ENCODE data around the gene VPS25.

- TF ChIP-seq POLR2AphosphoS5 (IDR thresholded peaks at IDR 0.05) (no peak), CTCF (IDR thresholded peaks at IDR 0.05; ENCODE audit: poor library complexity, severe bottlenecking) (no peak), SMC3 (conservative IDR thresholded peaks at IDR 0.05; ENCODE audit: poor library complexity) (no peak), EP300 (conservative IDR thresholded peaks at IDR 0.05; ENCODE audit: poor library complexity, severe bottlenecking) (no peak), TAF1 (IDR thresholded peaks at IDR 0.05; ENCODE audit: low read depth) (no peak), EZH2 (IDR thresholded peaks at IDR 0.05; ENCODE audit: borderline replicate concordance, insufficient read depth, low read length, poor library complexity, severe bottlenecking) (no peak), REST (IDR thresholded peaks at IDR 0.05; ENCODE audit: borderline replicate concordance) (no peak)
These were observed 11.6 kb upstream of the VPS25 start for GRCh38 chr17:42761638-42762037.
